GM23338 (cell line): ENCODE measurements around the gene GPBP1L1. TPM values are rescaled to one million over a fixed set of nuclear protein-coding genes. Genes with fewer than 3 reads are reported as not detected.

Experiments used
- ATAC-seq: fragments of 200-7000 bp; cut with Tn5 transposase; 3 replicates; pipeline ENCODE4 v1.9.1; 2020
- DNase-seq: peaks from one replicate; pipeline ENCODE4 v3.0.0-alpha.2; 2015; ENCODE audit warnings: low spot score
- H2AFZ ChIP-seq: fragments of 200-600 bp; sonication (generic); 2 replicates; pipeline ENCODE4 v1.8.0; 2016; ENCODE audit warnings: antibody characterized with exemption, mild to moderate bottlenecking, moderate library complexity
- H3F3A ChIP-seq: fragments of 200-600 bp; sonication (generic); replicated peaks from 2 replicates; pipeline ENCODE4 v1.8.0; 2017; ENCODE audit warnings: antibody characterized with exemption, mixed run types, low read depth
- H3K27ac ChIP-seq: fragments of 200-600 bp; sonication (generic); 2 replicates; pipeline ENCODE4 v1.6.1; 2016; ENCODE audit warnings: low read depth
- H3K27me3 ChIP-seq: fragments of 200-600 bp; sonication (generic); 2 replicates; pipeline ENCODE4 v1.8.0; 2016; ENCODE audit warnings: mild to moderate bottlenecking, mixed run types, moderate library complexity; ENCODE audit not compliant: insufficient read depth
- H3K36me3 ChIP-seq: fragments of 200-600 bp; sonication (generic); 2 replicates; pipeline ENCODE4 v1.8.0; 2016; ENCODE audit warnings: mild to moderate bottlenecking; ENCODE audit not compliant: insufficient read depth
- H3K4me1 ChIP-seq: fragments of 200-600 bp; sonication (generic); 2 replicates; pipeline ENCODE4 v1.8.0; 2016; ENCODE audit warnings: mild to moderate bottlenecking, moderate library complexity; ENCODE audit not compliant: insufficient read depth
- H3K4me2 ChIP-seq: fragments of 200-600 bp; sonication (generic); 2 replicates; pipeline ENCODE4 v1.7.1; 2017; ENCODE audit warnings: mixed run types
- H3K4me3 ChIP-seq: fragments of 200-600 bp; sonication (generic); 2 replicates; pipeline ENCODE4 v1.6.1; 2016; ENCODE audit warnings: mixed run types
- H3K79me2 ChIP-seq: fragments of 200-600 bp; sonication (generic); replicated peaks from 2 replicates; pipeline ENCODE4 v1.8.0; 2017; ENCODE audit warnings: mild to moderate bottlenecking; ENCODE audit not compliant: insufficient read depth
- H3K9me2 ChIP-seq: fragments of 200-600 bp; sonication (generic); 2 replicates; pipeline ENCODE4 v1.8.0; 2017; ENCODE audit not compliant: insufficient read depth
- H4K20me1 ChIP-seq: fragments of 200-600 bp; sonication (generic); replicated peaks from 2 replicates; pipeline ENCODE4 v1.8.0; 2017; ENCODE audit warnings: mild to moderate bottlenecking; ENCODE audit not compliant: insufficient read depth
- H3K27ac Mint-ChIP-seq: 2 replicates; pipeline ENCODE4 v1.8.0; 2020; ENCODE audit warnings: inconsistent platforms, mild to moderate bottlenecking, moderate library complexity, mixed read lengths
- H3K27me3 Mint-ChIP-seq: 3 replicates; pipeline ENCODE4 v1.8.0; 2022; ENCODE audit warnings: low read depth, mild to moderate bottlenecking, moderate library complexity, mixed read lengths, inconsistent platforms; ENCODE audit not compliant: insufficient read depth, poor library complexity
- H3K36me3 Mint-ChIP-seq: 3 replicates; pipeline ENCODE4 v1.8.0; 2021; ENCODE audit warnings: low read depth, mild to moderate bottlenecking, inconsistent platforms, moderate library complexity, mixed read lengths
- H3K4me1 Mint-ChIP-seq: 3 replicates; pipeline ENCODE4 v1.8.0; 2020; ENCODE audit warnings: mild to moderate bottlenecking, inconsistent platforms, mixed read lengths
- H3K4me3 Mint-ChIP-seq: 3 replicates; pipeline ENCODE4 v1.8.0; 2021; ENCODE audit warnings: moderate library complexity, mild to moderate bottlenecking, inconsistent platforms, mixed read lengths
- H3K9me3 Mint-ChIP-seq: 3 replicates; pipeline ENCODE4 v1.8.0; 2020; ENCODE audit warnings: moderate library complexity, mild to moderate bottlenecking, inconsistent platforms, mixed read lengths
- CREB1 ChIP-seq: fragments of 250-450 bp; sonication (Bioruptor Pico); IDR thresholded peaks from 2 replicates; pipeline ENCODE4 v1.5.0; 2020; ENCODE audit warnings: low read depth, mild to moderate bottlenecking, moderate library complexity
- CTCF ChIP-seq, 2 experiments: fragments of 200-600 bp in 1 of 2; sonication (generic) in 1 of 2; conservative IDR thresholded peaks; 2 replicates each; pipeline versions ENCODE4 v1.5.1 to v1.6.1; 2016 to 2017; ENCODE audit warnings: antibody characterized with exemption in 2 of 2, low read depth in 2 of 2, mild to moderate bottlenecking in 2 of 2, moderate library complexity in 1 of 2
- ETS1 ChIP-seq: IDR thresholded peaks from 2 replicates; pipeline ENCODE4 v1.6.1; 2016; ENCODE audit warnings: antibody characterized with exemption
- EZH2 ChIP-seq: fragments of 200-600 bp; sonication (generic); IDR thresholded peaks from one replicate; pipeline ENCODE4 v1.8.0; 2017; ENCODE audit warnings: antibody characterized with exemption, mild to moderate bottlenecking, low read depth; ENCODE audit not compliant: unreplicated experiment
- EZH2phosphoT487 ChIP-seq: fragments of 200-600 bp; sonication (generic); IDR thresholded peaks from one replicate; pipeline ENCODE4 v1.8.1; 2018; ENCODE audit warnings: antibody characterized with exemption; ENCODE audit not compliant: unreplicated experiment
- JUNB ChIP-seq: IDR thresholded peaks from one replicate; pipeline ENCODE4 v1.6.1; 2016; ENCODE audit warnings: antibody characterized with exemption; ENCODE audit not compliant: unreplicated experiment
- NANOG ChIP-seq: IDR thresholded peaks from 2 replicates; pipeline ENCODE4 v1.6.1; 2016; ENCODE audit warnings: antibody characterized with exemption, borderline replicate concordance
- POLR2AphosphoS5 ChIP-seq: IDR thresholded peaks from 2 replicates; pipeline ENCODE4 v1.6.1; 2016; ENCODE audit warnings: antibody characterized with exemption, low read depth
- STAT1 ChIP-seq: IDR thresholded peaks from one replicate; pipeline ENCODE4 v1.6.1; 2016; ENCODE audit warnings: antibody characterized with exemption; ENCODE audit not compliant: unreplicated experiment
- ZNF114 ChIP-seq: fragments of 250-450 bp; sonication (Bioruptor Pico); IDR thresholded peaks from 2 replicates; pipeline ENCODE4 v1.5.0; 2020; ENCODE audit warnings: mild to moderate bottlenecking, moderate library complexity
- ZNF331 ChIP-seq: fragments of 250-450 bp; sonication (Bioruptor Pico); IDR thresholded peaks from 2 replicates; pipeline ENCODE4 v1.5.0; 2020; ENCODE audit warnings: low read depth, mild to moderate bottlenecking, moderate library complexity
- polyA plus RNA-seq: library from polyadenylated mRNA; unstranded; fragments of >200 nt; fragmentation: Nextera tagmentation; extraction: Ambion mirVana; gene quantifications from 2 replicates; pipeline ENCODE4 v1.2.1, GENCODE V29; 2016
- total RNA-seq: library from RNA; depleted of rRNA; stranded (reverse); fragments of >200 nt; shearing (Covaris generic); gene quantifications from 2 replicates; pipeline ENCODE4 v1.2.3, GENCODE V29; 2014
- TF ChIP-seq, protein P1 (sequence below): IDR thresholded peaks from one replicate; pipeline ENCODE4 v1.6.1; 2018; ENCODE audit warnings: antibody characterized with exemption; ENCODE audit not compliant: unreplicated experiment
- TF ChIP-seq, protein P2 (sequence below): fragments of 250-450 bp; sonication (Bioruptor Pico); IDR thresholded peaks from 2 replicates; pipeline ENCODE4 v1.5.0; 2020; ENCODE audit warnings: mild to moderate bottlenecking, moderate library complexity

Gene GPBP1L1
- total and polyA plus RNA-seq, 2 experiments from 2014 or later, result 61.7 to 117 TPM

- Mint-ChIP-seq H3K4me3 (no peak overlapping the region), H3K36me3 (peaks cover 16% of the 10 kb centered on the region; the same call in 1 of the 3 replicates), H3K27ac (no peak overlapping the region), H3K9me3 (no peaks in the 10 kb centered on the region), H3K27me3 (peaks cover 6% of the 10 kb centered on the region), H3K4me1 (peaks cover 36% of the 10 kb centered on the region)
- ATAC-seq, result no peak
- no peaks in the 10 kb centered on the region for H3K27me3 ChIP-seq
- no peak overlapping the region for H3K27ac ChIP-seq
- H3K79me2 ChIP-seq, result peaks cover 100% of the 10 kb centered on the region
- H3K4me3 ChIP-seq, result no peak overlapping the region
- H3F3A ChIP-seq, result no peaks in the 10 kb centered on the region
- H4K20me1 ChIP-seq, result peaks cover 72% of the 10 kb centered on the region
- no peak for DNase-seq
- no peak for TF ChIP-seq STAT1
- TF ChIP-seq, protein P1, sequence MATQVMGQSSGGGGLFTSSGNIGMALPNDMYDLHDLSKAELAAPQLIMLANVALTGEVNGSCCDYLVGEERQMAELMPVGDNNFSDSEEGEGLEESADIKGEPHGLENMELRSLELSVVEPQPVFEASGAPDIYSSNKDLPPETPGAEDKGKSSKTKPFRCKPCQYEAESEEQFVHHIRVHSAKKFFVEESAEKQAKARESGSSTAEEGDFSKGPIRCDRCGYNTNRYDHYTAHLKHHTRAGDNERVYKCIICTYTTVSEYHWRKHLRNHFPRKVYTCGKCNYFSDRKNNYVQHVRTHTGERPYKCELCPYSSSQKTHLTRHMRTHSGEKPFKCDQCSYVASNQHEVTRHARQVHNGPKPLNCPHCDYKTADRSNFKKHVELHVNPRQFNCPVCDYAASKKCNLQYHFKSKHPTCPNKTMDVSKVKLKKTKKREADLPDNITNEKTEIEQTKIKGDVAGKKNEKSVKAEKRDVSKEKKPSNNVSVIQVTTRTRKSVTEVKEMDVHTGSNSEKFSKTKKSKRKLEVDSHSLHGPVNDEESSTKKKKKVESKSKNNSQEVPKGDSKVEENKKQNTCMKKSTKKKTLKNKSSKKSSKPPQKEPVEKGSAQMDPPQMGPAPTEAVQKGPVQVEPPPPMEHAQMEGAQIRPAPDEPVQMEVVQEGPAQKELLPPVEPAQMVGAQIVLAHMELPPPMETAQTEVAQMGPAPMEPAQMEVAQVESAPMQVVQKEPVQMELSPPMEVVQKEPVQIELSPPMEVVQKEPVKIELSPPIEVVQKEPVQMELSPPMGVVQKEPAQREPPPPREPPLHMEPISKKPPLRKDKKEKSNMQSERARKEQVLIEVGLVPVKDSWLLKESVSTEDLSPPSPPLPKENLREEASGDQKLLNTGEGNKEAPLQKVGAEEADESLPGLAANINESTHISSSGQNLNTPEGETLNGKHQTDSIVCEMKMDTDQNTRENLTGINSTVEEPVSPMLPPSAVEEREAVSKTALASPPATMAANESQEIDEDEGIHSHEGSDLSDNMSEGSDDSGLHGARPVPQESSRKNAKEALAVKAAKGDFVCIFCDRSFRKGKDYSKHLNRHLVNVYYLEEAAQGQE, result no peak
- TF ChIP-seq ZNF331 (CRISPR knock-in tag), result no peak
- TF ChIP-seq EZH2, result no peak
- no peak for TF ChIP-seq POLR2AphosphoS5
- TF ChIP-seq JUNB, result no peak
- TF ChIP-seq EZH2phosphoT487, result no peak
- TF ChIP-seq ZNF114 (CRISPR knock-in tag), result no peak
- no peak for TF ChIP-seq NANOG
- TF ChIP-seq, protein P2, sequence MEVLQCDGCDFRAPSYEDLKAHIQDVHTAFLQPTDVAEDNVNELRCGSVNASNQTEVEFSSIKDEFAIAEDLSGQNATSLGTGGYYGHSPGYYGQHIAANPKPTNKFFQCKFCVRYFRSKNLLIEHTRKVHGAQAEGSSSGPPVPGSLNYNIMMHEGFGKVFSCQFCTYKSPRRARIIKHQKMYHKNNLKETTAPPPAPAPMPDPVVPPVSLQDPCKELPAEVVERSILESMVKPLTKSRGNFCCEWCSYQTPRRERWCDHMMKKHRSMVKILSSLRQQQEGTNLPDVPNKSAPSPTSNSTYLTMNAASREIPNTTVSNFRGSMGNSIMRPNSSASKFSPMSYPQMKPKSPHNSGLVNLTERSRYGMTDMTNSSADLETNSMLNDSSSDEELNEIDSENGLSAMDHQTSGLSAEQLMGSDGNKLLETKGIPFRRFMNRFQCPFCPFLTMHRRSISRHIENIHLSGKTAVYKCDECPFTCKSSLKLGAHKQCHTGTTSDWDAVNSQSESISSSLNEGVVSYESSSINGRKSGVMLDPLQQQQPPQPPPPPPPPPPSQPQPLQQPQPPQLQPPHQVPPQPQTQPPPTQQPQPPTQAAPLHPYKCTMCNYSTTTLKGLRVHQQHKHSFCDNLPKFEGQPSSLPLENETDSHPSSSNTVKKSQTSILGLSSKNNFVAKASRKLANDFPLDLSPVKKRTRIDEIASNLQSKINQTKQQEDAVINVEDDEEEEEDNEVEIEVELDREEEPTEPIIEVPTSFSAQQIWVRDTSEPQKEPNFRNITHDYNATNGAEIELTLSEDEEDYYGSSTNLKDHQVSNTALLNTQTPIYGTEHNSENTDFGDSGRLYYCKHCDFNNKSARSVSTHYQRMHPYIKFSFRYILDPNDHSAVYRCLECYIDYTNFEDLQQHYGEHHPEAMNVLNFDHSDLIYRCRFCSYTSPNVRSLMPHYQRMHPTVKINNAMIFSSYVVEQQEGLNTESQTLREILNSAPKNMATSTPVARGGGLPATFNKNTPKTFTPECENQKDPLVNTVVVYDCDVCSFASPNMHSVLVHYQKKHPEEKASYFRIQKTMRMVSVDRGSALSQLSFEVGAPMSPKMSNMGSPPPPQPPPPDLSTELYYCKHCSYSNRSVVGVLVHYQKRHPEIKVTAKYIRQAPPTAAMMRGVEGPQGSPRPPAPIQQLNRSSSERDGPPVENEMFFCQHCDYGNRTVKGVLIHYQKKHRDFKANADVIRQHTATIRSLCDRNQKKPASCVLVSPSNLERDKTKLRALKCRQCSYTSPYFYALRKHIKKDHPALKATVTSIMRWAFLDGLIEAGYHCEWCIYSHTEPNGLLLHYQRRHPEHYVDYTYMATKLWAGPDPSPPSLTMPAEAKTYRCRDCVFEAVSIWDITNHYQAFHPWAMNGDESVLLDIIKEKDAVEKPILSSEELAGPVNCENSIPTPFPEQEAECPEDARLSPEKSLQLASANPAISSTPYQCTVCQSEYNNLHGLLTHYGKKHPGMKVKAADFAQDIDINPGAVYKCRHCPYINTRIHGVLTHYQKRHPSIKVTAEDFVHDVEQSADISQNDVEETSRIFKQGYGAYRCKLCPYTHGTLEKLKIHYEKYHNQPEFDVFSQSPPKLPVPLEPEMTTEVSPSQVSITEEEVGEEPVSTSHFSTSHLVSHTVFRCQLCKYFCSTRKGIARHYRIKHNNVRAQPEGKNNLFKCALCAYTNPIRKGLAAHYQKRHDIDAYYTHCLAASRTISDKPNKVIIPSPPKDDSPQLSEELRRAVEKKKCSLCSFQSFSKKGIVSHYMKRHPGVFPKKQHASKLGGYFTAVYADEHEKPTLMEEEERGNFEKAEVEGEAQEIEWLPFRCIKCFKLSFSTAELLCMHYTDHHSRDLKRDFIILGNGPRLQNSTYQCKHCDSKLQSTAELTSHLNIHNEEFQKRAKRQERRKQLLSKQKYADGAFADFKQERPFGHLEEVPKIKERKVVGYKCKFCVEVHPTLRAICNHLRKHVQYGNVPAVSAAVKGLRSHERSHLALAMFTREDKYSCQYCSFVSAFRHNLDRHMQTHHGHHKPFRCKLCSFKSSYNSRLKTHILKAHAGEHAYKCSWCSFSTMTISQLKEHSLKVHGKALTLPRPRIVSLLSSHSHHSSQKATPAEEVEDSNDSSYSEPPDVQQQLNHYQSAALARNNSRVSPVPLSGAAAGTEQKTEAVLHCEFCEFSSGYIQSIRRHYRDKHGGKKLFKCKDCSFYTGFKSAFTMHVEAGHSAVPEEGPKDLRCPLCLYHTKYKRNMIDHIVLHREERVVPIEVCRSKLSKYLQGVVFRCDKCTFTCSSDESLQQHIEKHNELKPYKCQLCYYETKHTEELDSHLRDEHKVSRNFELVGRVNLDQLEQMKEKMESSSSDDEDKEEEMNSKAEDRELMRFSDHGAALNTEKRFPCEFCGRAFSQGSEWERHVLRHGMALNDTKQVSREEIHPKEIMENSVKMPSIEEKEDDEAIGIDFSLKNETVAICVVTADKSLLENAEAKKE, result no peak
- TF ChIP-seq ETS1, result no peak
- TF ChIP-seq CREB1 (CRISPR knock-in tag), result no peak
- TF ChIP-seq CTCF (conservative IDR thresholded peaks at IDR 0.05; ENCODE audit: low read depth in 2 of 2), result no peak
- no peak overlapping the region for H2AFZ ChIP-seq
- no peaks in the 10 kb centered on the region for H3K36me3 ChIP-seq
- H3K4me1 ChIP-seq, result peaks cover 25% of the 10 kb centered on the region
- H3K4me2 ChIP-seq, result no peak overlapping the region
- no peaks in the 10 kb centered on the region for H3K9me2 ChIP-seq
Measured at GRCh38 chr1:45674478-45674877, 11.9 kb downstream of the GPBP1L1 start.
